Colonic mucosa (tissue), 4 donors: Measurements from ENCODE around the gene RIMBP3C. TPM values are rescaled to one million over a fixed set of nuclear protein-coding genes. Genes with fewer than 3 reads are reported as not detected.
"Not testable (repeated sequence)": the region's sequence is repeated elsewhere in the genome, so short reads cannot be mapped to it uniquely, and the experiment has no call there.

Experiments
- DNase-seq: peaks from one replicate; pipeline ENCODE4 v3.0.0-alpha.2; 2020
- H3K27ac ChIP-seq: fragments of 200-600 bp; one replicate; pipeline ENCODE4 v1.8.0; 2021
- H3K27me3 ChIP-seq: fragments of 200-600 bp; one replicate; pipeline ENCODE4 v1.8.0; 2021
- H3K36me3 ChIP-seq: fragments of 200-600 bp; one replicate; pipeline ENCODE4 v1.8.0; 2021
- H3K4me1 ChIP-seq: fragments of 200-600 bp; one replicate; pipeline ENCODE4 v1.8.0; 2021; ENCODE audit warnings: mild to moderate bottlenecking
- H3K4me3 ChIP-seq: fragments of 200-600 bp; one replicate; pipeline ENCODE4 v1.8.0; 2021
- H3K9ac ChIP-seq, 2 donors: one replicate each; pipeline ENCODE4 v1.7.0; 2013; ENCODE audit warnings: control low read depth in 2 of 2, low read depth in 2 of 2, low read length in 2 of 2
- H3K9me3 ChIP-seq: fragments of 200-600 bp; one replicate; pipeline ENCODE4 v1.8.0; 2021
- intact Hi-C: fragments of 100-400 bp; cut with DNase I; formaldehyde crosslinking; loops from one replicate; pipeline ENCODE4 v1.14.1; 2022
- total RNA-seq, 2 donors: library from RNA; stranded (reverse); fragmentation: NEBNext Ultra II Directional in 1 of 2; extraction: Animal tissue kit (Norgen Biotek cat#: 25700) in 1 of 2; gene quantifications; one replicate each; pipeline ENCODE4 v1.2.1, GENCODE V29; 2021
- TF ChIP-seq, protein P1 (sequence below): fragments of 200-600 bp; IDR thresholded peaks from one replicate; pipeline ENCODE4 v1.8.0; 2022; ENCODE audit warnings: antibody characterized with exemption, mild to moderate bottlenecking
- donor health status: healthy.
- donor health status: DM: no; HTN: no; CAD: no.
- donor health status: DM: no; HTN: no; CAD: no.

The RIMBP3C gene, protein sequence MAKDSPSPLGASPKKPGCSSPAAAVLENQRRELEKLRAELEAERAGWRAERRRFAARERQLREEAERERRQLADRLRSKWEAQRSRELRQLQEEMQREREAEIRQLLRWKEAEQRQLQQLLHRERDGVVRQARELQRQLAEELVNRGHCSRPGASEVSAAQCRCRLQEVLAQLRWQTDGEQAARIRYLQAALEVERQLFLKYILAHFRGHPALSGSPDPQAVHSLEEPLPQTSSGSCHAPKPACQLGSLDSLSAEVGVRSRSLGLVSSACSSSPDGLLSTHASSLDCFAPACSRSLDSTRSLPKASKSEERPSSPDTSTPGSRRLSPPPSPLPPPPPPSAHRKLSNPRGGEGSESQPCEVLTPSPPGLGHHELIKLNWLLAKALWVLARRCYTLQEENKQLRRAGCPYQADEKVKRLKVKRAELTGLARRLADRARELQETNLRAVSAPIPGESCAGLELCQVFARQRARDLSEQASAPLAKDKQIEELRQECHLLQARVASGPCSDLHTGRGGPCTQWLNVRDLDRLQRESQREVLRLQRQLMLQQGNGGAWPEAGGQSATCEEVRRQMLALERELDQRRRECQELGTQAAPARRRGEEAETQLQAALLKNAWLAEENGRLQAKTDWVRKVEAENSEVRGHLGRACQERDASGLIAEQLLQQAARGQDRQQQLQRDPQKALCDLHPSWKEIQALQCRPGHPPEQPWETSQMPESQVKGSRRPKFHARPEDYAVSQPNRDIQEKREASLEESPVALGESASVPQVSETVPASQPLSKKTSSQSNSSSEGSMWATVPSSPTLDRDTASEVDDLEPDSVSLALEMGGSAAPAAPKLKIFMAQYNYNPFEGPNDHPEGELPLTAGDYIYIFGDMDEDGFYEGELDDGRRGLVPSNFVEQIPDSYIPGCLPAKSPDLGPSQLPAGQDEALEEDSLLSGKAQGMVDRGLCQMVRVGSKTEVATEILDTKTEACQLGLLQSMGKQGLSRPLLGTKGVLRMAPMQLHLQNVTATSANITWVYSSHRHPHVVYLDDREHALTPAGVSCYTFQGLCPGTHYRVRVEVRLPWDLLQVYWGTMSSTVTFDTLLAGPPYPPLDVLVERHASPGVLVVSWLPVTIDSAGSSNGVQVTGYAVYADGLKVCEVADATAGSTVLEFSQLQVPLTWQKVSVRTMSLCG (N-terminal part only)
- under 1 TPM in 1 of 2 donors, not detected in 1; 0.07 TPM for total RNA-seq

DNA sequence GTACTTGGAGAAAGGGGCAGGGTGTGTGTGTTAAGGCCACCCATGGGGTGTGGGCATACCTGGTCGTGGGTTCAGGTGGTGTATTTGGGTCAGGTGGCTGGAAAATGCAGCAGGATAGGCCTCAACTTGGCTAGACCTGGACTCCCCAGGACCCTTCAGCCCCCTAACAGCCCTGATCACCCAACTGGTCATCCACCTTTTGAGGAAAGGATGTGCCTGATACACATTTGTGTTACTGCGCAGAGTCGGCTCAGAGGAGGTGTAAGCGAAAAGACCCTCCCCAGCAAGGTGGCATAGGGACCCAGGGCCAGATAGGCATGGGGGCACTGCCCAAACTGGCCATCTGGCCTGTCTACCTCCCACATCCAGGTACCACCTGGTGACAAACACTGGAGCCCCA is at the start of gene RIMBP3C:
Gene RIMBP3C, minus strand, starts transcription at position 101 of the 400 bp plus-strand sequence. CDS start 485 bp downstream, outside the sequence.
- H3K4me3 ChIP-seq, H3K27ac ChIP-seq, intact Hi-C loops, DNase-seq, H3K9ac ChIP-seq, H3K27me3 ChIP-seq, H3K9me3 ChIP-seq, H3K4me1 ChIP-seq, H3K36me3 ChIP-seq: not testable (repeated sequence)

DNA sequence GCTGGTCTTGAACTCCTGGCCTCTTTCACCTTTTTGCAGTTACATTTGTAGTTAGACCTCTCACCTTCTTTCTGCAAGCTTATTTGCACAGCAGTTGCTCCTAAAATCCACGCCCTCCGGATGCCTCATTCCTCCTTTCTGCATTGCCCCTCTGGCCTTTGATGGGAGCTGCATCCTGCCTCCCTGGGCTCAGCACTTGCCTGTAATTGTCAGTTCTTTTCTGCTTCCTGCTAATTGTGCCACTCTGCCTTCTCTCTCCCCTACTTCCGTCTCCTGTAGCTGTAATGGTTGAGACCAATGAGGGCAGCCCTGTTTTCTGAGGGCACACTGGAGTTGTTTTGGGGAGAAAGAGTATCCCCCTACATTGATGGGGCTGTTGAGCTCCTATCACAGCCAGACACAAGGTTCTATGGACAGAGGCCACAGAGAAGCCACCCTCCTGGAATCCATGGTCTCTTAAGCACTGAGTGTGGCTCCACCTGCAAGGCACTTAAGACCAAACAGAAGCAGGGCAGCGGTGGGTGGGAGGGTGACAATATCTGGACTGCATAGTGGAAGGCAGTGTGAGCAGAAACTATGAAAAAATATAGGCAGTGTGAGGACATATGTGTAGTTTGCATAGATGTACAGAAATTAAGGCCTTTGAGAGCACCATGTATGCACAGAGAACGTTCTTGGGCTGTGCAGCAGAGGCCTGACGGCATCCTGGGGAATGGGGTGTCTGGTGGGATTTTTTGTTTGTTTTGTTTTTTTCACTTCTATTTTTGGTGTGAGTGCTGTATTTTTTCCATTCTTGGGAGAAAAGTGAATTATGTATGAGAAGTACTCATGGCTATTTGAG is 48.0 kb upstream of the RIMBP3C start:
- intact Hi-C loops: no loop called here
- Histone ChIP-seq H3K9ac (no peak overlapping the region), H3K27me3 (no peaks in the 10 kb centered on the region), H3K4me3 (no peak overlapping the region), H3K27ac (no peak overlapping the region), H3K9me3 (no peaks in the 10 kb centered on the region), H3K36me3 (peaks cover 9% of the 10 kb centered on the region), H3K4me1 (no peaks in the 10 kb centered on the region)
- DNase-seq: no peak
- TF ChIP-seq, protein P1, sequence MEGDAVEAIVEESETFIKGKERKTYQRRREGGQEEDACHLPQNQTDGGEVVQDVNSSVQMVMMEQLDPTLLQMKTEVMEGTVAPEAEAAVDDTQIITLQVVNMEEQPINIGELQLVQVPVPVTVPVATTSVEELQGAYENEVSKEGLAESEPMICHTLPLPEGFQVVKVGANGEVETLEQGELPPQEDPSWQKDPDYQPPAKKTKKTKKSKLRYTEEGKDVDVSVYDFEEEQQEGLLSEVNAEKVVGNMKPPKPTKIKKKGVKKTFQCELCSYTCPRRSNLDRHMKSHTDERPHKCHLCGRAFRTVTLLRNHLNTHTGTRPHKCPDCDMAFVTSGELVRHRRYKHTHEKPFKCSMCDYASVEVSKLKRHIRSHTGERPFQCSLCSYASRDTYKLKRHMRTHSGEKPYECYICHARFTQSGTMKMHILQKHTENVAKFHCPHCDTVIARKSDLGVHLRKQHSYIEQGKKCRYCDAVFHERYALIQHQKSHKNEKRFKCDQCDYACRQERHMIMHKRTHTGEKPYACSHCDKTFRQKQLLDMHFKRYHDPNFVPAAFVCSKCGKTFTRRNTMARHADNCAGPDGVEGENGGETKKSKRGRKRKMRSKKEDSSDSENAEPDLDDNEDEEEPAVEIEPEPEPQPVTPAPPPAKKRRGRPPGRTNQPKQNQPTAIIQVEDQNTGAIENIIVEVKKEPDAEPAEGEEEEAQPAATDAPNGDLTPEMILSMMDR: no peak

DNA sequence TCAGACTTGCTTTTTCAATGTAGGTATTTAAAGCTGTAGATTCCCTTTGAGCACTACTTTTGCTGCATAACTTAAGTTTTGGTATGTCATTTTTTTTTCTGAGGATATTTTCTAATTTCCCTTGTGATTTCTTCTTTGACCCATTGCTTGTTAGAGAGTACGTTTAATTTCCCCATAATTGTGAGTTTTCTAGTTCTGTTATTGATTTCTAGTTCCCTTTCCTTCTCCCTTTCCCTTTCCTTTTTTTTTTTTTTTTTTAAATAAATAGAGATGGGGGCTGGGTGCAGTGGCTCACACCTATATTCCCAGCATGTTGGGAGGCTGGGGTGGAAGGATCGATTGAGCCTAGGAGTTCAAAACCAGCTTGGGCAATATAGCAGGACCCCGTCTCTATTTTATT is 47.0 kb upstream of the RIMBP3C start:
- DNase-seq: no peak
- H3K27me3 ChIP-seq: no peaks in the 10 kb centered on the region
- H3K27ac ChIP-seq: no peak overlapping the region
- no peaks in the 10 kb centered on the region for H3K9me3 ChIP-seq
- TF ChIP-seq, protein P1: no peak
- no peak overlapping the region for H3K9ac ChIP-seq
- H3K36me3 ChIP-seq: peaks cover 18% of the 10 kb centered on the region
- H3K4me1 ChIP-seq: no peaks in the 10 kb centered on the region
- no peak overlapping the region for H3K4me3 ChIP-seq
- intact Hi-C loops: no loop called here

DNA sequence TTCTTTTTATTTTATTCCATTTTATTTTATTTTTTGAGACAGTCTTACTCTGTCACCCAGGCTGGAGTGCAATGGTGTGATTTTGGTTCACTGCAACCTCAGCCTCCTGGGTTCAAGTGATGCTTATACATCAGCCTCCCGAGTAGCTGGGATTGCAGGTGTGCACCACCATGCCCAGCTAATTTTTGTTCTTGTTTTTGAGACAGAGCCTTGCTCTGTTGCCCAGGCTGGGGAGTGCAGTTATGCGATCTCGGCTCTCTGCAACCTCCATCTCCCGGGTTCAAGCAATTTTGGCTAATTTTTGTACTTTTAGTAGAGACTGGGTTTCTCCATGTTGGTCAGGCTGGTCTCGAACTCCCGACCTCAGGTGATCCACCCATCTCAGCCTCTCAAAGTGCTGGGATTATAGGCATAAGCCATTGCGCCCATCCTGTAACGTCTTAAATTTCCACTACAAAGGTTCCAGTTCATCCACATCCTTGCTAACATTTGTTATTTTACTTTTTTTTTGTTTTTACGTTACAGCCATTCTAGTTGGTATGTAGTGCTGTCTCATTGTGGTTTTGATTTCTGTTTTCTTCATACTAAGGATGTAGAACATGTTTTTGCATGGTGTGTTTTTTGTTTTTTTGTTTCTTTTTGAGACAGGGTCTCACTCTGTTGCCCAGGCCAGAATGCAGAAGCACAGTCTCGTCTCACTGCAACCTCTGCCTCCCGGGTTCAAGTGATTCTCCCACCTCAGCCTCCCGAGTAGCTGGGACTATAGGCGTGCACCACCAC is 45.3 kb upstream of the RIMBP3C start:
- peaks cover 18% of the 10 kb centered on the region for H3K36me3 ChIP-seq
- DNase-seq, H3K4me3 ChIP-seq, H3K27me3 ChIP-seq, H3K27ac ChIP-seq, H3K9ac ChIP-seq, H3K4me1 ChIP-seq, intact Hi-C loops, H3K9me3 ChIP-seq: not testable (repeated sequence)

DNA sequence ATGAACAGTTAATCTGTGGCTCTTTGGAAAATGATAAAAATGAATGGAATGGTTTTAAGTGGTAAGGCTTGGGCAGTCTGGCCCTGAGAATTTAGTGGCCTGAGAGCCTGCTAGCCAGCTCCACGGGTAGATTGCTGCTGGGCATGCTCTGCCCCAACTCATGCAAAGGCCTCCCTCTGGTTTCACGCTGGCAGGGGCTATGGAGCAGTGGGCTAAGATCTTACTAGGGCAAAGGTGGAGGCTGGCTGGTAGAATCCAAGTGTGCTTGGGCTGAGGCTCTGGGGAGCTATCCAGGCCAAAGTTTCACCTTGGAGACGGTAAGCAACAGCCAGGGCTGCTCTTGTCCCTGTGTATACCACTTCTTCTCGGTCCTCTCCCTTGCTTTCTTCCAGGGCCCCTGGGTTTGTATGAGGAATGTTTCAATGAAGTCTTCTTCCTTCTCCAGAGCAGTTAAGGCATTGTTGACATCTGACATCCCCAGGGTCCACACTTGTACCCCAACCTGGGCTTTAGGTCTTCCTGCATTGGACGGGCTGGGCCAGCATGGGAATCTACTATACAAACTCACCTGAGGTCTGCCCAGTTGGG is 43.7 kb upstream of the RIMBP3C start:
- peaks cover 18% of the 10 kb centered on the region for H3K36me3 ChIP-seq
- intact Hi-C loops: no loop called here

More for the DNA sequence above, 43.7 kb upstream of the RIMBP3C start:
- no peak for DNase-seq
- Histone ChIP-seq H3K27me3 (no peaks in the 10 kb centered on the region), H3K9me3 (no peaks in the 10 kb centered on the region), H3K4me1 (no peaks in the 10 kb centered on the region), H3K9ac (no peak overlapping the region), H3K27ac (no peak overlapping the region), H3K4me3 (no peak overlapping the region)
- TF ChIP-seq, protein P1: no peak
